GM19395 (cell line): ENCODE data around the gene KIAA1755.
"Not testable (repeated sequence)": the region's sequence is repeated elsewhere in the genome, so short reads cannot be mapped to it uniquely, and the experiment has no call there.

Experiments
- ATAC-seq: cut with Tn5 transposase; IDR thresholded peaks from one replicate; pipeline ENCODE4 v1.9.1; 2021; ENCODE audit warnings: mild to moderate bottlenecking, moderate library complexity; ENCODE audit not compliant: unreplicated experiment

The KIAA1755 gene

DNA sequence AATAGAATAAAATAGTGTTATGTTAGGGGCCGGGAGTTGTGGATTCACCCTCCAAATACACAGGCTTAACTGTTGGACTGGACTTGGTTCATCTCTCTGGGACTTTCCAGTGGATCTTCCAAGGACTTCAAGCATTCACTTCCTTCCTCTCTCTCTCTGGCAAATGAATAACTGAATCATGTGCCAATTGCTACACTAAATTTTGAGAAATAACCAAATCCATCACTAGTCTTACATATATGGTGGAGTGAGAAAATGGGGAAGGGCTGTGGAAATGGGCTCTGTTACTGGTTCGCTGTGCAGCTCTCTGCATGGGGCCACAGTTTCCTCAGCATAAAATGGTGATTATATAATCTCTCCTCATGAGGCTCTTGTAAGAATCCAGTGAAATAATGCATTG is 6.8 kb upstream of the KIAA1755 start:
- no peak for ATAC-seq

DNA sequence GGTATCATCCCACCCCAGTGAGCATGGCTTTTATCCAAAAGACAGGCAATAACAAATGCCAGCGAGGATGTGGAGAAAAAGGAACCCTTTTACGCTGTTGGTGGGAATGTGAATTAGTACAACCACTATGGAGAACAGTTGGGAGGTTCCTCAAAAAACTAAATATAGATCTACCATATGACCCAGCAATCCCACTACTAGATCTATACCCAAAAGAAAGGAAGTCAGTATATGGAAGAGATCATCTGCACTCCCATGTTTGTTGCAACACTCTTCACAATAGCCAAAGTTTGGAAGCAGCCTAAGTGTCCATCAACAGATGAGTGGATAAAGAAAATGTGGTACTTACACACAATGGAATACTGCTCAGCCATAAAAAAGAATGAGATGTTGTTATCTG is 5.9 kb upstream of the KIAA1755 start:
- no peak for ATAC-seq

DNA sequence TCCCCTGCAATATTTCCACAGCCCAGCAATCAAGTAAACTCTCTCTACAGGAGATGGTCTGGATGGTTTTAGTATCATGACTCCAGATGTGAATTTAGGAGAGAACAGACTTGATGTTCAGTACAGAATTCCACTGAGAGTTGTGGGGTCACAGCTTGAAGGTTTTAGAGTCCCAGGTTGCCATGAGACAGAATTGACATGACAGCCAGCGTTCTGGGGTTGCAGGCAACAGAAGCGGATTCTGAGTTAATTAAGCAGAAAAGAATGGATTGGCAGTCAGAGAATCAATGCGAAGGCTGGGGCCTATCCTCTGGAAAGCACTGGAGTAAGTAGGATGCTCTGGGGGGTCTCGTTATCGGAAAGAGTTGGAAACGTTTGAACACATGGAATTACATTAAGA is 2.4 kb upstream of the KIAA1755 start:
- ATAC-seq, result no peak

DNA sequence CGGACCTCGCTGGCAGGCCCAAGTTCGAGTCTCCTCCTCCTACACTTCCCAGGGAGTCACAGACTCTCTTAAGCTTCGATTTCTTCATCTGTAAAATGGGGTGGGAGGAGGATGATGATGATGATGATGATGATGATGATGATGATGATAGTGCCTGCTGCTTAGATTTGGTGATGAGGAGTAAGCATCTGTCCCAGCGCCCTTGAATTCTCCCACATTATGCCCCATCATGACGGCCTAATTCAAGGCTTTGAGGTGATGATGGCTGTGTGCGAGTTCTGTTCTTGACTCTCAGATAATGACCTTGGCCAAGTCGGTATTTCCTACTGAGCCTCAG is 487 bp upstream of the KIAA1755 start:
- ATAC-seq, result no peak

DNA sequence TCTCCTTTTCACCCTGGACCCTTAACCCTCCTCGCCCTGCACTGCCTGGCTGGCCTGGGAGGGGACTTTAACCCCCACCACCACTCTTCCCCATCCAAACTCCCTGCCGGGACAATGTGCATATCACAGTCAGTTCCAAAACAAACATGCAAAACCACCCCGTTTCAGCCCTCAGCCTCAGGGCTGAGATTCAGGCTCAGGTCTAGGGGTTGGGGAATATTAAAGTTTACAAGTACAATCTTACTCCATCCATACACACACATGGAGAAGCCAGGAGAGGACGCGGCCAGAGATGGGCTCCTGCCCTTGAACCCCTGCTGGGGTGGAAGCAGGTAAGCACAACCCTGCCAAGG is 534 bp downstream of the KIAA1755 start:
- ATAC-seq, result no peak

DNA sequence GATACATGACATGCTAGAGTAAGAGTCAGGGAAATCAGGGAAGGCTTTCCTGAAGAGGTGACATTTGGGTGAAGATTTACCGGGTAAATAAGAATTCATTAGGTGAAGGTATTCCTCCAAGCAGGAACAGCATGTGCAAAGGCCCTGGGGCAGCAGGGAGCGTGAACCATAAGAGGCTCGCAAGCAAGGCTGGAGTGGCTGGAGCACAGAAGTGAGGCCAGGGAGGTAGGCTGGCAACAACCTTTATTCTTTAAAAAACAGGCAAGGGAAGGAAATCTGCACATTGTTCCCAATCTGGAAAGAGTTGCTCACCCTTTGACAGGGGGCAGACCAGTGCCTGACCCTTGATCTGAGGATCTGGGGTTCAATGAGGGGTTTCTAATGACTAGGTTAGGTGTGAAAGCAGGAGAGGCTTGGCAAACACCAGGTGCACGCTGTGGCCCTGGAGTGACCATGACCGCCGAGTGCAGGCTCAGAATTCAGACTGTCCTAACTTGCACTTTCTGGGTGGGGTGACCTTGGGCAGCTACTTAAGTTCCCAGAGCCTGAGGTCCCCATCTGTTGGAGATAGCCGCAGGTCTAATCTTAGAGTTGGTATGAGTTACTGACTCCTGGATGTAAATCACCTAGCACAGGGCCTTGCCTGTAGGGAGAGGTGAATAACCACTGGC is 1.9 kb downstream of the KIAA1755 start:
- ATAC-seq, result no peak

DNA sequence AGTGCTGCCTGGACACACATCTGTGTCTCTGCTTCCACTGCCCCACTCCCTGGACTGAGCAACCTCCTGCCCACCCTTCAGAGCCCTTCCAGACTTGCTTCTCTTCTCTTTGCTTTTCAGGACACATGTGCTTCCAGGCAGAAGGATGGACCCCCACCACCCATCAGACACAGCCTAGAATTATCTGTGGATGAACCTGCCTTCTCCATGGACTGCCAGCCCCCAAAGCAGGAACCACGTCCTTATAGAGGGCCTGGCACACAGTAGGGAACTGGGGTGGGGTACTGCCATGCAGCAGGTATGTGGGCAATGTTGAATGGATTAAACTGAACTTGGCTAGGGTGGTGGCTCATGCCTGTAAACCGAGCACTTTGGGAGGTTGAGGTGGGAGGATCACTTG is 3.6 kb downstream of the KIAA1755 start:
- no peak for ATAC-seq

DNA sequence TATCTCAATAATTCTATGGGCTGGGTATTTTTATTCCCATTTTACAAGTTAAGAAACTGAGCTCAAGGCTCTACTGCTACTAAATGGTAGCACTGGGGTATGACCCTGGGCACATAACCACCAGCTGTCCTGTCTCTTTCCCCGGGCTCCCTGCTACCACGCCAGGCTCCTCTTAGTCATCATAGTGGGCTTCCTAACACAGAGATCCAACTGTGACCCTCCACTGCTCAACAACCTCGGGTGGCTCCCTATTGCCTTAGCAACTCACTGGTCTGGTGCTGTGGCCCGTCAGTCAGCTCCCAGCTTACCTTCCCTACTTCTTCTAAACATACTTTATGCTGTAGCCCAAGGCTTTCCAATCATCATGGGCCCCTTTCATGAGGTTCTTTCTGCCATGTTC is 4.5 kb downstream of the KIAA1755 start:
- ATAC-seq, result no peak

DNA sequence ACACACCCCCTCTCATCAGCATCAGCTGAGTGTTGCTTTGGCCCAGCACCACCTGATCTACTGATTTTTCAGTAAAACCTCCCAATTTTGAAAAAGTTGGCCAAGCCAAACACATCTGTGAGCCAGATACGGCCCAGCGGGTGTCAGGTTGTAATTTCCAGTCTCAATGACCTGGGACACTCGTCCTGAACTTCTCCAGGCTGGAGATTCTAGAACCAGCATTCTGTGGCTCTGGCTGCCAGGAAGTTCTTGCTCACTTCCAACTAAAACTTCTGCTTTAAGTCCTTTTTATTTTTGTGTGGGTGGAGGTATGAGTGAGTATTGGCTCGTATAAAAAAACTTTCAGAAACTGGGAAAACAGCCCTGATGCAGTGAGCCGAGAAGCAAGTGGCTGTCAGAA is 5.1 kb downstream of the KIAA1755 start:
- ATAC-seq, result no peak

DNA sequence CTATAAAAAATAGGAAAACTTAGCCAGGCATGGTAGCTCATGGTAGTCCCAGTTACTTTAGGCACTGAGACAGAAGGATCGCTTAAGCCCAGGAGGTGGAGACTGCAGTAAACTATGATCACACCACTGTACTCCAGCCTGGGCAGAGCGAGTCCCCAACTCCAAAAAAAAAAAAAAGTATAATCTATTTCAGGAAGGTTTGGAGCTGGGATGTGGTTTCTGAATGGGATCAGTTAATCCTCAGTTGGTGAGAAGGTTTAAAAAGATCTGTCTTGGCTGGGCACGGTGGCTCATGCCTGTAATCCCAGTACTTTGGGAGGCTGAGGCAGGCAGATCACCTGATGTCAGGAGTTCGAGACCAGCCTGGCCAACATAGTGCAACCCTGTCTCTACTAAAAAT is 5.9 kb downstream of the KIAA1755 start:
- not testable (repeated sequence) for ATAC-seq

DNA sequence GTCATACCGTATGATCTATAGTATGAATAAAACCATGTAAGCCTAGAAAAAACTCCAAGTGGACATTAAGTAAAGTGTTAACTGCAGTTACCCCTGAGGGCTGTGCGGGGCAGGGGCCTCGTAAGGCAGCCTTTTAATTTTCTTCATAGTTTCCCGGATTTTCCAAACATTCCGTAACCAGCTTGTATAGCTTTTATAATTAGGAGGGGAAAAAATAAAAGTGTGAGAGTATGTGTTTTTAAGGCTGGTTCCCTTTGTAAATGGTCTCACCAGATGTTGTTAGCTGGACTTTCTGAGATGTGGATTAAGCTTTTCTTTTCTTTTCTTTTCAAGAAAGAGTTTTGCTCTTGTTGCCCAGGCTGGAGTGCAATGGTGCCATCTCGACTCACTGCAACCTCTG is 7.0 kb downstream of the KIAA1755 start:
- no peak for ATAC-seq

DNA sequence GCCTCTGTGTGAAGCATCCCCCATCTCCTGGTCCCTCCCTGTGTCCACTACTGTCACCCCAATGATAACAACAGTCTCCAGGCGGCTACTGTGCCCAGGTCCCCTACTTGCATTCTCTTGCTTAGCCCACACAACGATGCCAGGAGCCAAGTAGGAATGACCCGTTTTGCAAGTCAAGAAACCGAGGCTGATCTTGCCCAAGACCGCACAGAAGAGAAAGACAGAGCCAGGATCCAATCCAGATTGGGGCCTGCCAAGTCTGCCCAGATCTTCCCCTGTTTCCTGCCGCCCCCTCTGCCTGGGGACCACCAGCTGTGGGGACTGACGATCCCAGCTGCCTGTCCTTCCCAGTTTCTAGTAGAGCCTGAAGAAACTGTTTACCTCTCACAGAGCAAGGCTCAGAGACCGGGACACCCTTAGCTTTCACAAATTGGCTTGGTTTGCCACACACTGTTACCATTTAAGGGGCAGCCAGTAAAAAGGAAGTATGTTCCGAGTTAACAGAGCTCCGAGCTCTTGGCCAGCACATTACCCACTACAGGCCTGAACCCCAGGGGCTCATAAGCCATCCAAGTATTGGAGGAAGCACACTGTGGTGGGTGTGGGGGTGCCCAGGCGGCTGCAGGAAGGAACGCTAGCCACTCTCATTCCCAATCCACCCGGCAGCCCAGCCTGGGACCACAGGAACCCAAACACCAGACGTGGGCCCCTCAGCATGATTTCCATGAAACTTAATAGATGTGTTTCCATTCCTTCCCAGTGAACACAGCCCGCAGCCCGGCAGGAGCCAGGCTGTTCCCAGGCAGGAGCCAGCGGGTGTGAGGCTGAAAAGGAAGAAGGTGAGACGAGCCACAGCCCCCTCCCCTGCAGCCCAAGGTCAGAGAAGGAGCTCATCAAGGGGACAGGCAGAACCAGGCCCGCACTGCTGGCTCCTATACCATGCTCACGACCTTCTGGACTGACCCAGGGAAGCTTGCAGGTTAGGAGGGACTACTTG is 7.9 kb downstream of the KIAA1755 start:
- no peak for ATAC-seq

DNA sequence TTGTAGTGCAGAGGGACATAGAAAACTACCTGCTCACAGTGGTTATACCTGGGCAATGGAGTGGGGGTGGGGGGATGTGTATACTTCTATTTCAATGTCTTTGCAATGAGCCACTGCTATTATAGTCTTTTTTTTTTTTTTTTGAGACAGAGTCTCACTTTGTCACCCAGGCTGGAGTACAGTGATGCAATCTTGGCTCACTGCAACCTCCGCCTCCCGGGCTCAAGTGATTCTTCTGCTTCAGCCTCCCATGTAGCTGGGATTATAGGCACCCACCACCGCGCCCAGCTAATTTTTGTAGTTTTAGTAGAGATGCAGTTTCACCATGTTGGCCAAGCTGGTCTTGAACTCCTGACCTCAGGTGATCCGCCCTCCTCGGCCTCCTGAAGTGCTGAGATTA is 9.1 kb downstream of the KIAA1755 start:
- ATAC-seq, result not testable (repeated sequence)

DNA sequence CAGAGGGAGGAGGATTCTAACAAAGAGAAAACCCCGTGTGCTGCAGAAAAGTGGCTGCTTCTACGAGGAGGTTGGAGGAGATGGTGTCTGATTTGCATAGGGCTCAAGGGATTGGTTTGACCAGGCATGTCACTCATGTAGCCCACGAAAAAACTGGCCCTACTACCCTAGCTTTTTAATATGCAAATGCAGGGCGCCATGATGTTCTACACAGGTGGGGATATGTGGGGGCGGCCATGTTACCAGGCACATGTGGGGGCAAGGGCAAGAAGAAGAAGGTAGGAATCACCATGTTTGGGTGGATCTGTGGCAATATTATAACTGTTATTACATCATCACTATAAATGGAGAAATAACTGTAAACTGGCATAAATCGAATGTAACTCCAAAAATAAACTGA is 9.9 kb downstream of the KIAA1755 start:
- ATAC-seq, result no peak

DNA sequence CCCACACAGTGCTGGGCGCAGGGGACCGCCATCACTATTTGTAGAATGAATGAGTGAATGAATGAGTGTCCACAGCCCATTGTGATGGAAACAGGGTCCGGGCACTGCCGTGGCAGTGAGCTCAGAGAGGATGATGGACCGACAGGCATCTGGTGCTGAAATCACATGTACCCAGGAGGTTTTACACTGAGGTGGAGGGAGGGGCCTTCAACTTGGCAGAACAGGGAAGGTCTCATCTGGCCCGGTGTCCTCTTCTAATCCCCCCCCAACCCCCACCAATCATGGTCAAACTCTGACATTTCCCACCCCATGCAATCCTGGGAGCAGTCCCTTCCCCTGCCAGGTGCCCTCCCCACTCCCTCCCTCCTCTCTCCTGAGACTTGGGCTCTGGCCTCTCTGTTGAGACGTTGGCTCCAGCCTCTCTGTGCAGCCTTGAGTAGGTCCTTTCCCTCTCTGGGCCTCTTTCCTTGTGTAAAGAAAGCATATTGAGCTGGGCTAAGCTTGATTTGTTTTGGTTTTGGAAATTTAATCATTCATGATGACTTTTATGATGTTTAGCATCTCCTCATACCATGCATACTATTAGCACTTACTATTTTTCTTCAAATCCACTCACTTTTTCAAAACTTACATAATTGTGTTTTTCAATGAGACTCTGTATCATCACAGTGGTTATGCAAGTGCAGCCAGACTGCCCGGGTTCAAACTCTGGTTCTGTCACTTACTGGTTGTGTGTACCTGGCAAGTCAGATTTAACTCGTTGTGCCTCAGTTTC is 10.8 kb downstream of the KIAA1755 start:
- ATAC-seq, result no peak

DNA sequence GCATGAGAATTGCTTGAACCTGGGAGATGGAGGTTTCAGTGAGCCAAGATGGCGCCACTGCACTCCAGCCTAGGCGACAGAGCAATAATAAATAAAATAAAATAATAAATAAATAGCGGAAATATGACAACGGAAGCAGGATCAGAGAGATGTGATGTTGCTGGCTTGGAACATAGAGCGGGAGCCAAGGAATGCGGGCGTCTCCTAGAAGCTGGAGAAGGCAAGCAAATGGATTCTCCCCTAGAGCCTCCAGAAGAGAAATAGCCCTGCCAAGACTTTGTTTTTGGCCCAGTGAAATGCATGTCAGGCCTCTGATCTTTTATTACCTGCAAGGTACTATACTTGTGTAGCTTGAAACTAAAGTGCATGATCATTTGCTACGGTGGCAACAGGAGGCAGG is 12.4 kb downstream of the KIAA1755 start:
- no peak for ATAC-seq

DNA sequence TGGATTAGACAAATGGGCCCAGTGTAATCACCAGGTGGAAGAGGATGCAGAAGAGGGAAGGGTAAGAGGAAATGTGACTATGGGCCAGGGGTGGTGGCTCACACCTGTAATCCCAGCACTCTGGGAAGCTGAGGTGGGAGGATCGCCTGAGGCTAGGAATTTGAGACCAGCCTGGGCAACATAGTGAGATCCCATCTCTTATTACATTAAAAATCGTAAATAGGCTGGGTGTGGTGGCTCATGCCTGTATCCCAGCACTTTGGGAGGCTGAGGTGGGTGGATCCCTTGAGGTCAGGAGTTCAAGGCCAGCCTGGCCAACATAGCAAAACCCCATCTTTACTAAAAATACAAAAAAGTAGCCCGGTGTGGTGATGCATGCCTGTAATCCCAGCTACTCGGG is 12.8 kb downstream of the KIAA1755 start:
- ATAC-seq, result not testable (repeated sequence)

DNA sequence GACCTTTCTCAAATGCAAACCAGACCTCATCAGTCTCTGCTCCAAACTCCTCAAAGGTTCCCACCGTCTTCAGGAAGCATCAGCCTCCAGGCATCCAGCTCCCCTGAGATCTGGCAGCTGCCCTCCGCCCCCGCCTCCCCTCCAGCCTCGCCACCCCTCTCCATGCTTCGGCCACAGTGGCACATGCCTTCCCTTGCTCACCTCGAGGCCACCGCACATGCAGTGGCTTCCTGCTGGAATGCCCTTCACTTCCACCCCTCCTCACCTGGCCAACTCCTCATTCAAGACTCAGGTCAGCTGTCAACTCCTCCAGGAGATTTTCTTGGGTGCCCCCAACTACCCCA is 13.4 kb downstream of the KIAA1755 start:
- no peak for ATAC-seq

DNA sequence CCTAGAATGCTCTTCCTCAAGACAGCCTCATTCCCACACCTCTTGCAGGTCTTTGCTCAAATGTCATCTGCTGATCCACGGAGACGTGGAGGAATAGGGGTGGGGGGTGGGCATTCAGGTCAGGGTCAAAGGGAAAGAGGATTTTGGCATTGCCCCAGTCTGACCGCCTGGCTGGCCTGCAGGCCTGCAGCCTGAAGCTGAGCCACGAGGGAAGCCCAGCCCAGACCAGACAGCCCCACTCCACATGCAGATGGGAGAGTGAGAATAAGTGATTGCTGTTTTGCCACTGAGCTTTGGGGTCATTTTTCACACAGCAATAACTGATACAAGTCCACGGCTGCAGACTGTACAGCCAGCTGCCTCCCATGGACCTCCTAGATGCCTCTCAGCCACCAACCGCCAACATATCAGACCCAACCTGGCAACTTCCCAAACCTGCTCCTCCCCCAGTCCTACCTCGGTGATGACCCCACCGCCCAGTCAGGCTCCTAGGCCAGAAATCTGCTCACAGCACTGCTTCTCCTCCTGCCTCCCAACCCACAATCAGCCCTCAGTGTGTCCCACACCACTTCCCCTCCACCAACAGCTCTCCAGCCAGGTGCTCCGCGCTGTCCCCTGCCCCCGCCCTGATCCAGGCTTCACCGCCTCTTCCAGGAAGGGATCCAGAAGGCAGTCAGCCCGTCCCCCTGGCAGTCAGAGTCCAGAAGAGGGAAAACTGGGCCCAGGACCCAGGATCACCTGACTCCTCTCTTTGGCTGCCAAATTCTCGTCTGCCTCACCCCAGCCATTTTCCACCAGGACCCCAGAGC is 14.0 kb downstream of the KIAA1755 start:
- no peak for ATAC-seq

DNA sequence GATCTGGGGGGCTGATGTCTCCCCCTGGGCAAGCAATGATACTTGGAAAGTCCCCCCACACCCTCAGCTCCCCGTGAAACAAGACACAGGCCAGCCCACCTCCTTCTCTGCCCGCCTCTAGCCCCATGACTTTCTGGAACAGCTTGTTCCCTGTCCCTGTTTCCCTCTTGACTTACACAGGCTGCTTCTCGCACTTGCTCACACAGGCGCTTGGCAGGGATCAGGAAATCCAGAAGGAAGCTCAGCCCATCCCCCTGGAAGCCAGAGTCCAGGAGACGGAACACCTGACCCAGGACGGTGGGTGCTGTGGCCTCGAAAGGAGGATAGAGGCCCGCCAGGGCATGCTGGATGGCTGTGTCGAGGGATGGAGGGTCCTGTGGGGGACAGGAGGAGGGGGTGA is 14.8 kb downstream of the KIAA1755 start:
- ATAC-seq, result no peak

DNA sequence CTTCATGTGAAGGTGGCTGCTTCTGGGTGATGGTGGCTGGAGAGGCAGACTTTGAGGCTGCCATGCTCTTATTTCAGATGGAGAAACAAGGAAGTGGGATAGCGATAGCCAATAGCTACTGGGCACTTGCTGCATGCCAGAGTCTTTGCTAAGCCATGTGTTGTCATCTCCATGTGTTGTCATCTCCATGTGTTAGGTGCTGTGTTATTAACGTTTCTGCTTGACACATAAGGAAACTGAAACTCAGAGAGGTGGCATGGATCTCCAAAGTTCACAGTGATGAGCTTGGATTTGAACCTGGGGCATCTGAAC is 16.9 kb downstream of the KIAA1755 start:
- no peak for ATAC-seq
